ENCODE data around the gene PCSK2.

The PCSK2 gene

DNA sequence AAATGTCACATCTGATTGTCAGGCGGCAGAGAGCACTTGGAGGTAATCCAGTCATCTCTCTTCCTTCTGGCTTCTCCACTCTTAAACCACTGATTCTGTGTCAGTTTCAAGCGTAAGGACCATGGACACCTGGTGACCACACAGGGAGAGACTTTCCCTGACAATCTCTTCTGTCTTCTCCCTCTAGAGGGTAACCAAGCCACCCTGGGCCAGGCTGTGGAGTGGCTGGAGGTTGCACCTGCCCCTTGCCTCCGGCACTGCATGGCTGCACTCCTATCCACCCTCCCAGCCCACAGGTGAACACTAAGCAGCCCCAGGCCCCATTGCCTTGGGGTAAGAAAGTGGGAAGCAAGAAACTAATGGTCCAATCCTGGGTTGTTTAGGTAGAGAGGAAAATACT, 225.6 kb downstream of the PCSK2 start:
- DNase-seq = no peak

GRCh38 chr20:17453592-17453991, 226.8 kb downstream of the PCSK2 start:
- no peak for DNase-seq

GRCh38 chr20:17456279-17456678, 229.4 kb downstream of the PCSK2 start:
- DNase-seq = no peak

- no peak for DNase-seq
These were observed 230.2 kb downstream of the PCSK2 start for GRCh38 chr20:17457079-17457478.

DNA sequence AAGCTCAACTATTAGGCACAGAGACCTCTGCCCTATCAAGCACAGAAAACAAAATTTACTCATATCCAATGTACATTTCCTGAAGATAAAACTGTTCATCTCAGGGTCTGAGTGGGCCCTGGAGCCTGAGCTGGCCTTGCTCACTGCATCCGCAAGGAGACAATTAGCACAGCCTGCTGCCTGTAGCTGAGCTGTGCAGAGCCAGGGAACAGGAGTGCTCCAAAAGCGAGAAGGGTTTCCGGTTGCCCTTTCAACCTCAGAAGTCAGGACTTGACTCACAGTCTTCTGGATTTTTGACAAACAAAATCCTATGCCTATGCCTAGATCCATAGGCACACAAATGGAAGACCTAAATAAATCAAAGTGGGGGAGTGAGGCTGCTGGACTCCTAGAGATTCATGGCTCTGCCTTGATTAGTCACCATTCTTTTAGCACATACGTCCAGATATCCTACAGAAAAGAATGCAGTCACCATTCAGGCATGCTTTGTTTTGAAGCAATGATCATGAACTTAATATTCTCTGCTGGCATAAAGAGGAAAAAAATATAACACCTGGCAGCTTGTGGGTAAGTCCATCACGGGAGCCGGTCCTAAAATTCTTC, 230.8 kb downstream of the PCSK2 start:
- DNase-seq = no peak

DNA sequence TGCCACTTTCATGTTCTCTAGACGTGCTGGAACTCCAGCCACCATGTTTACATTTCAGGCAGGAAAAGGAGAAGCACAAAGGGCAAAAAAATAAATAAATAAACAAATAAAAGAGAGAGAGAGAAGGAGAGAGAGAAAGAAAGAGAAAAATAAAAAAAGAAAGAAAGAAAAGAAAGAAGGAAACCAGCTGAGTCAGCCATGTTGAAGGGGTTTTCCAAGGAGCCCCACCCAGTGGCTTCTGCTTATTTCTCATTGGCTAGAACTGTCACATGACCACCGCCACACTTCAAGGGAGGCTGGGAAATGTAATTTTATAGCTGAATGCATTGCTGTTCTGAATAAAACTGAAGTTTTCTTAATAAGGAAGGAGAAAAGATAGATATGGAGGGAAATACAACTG, 233.3 kb downstream of the PCSK2 start:
- DNase-seq = no peak

DNA sequence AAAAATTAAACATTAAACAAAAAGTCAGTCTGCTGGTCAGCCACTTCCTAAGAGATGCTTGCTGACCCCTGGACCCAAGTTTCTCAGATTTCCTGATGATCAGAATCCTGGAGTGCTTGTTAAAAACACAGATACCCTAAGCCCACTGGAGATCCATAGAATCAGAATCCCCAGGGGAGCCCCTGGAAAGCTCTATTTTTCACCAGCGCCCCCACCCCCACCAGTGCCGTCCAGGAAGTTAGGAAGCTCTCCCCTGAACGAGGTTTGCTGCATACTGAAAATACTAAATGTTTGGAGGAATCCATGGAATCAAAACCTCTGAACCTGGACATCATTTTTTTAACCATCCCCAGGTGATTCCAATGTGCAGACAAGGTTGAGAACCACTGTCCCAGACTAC, 235.1 kb downstream of the PCSK2 start:
- no peak for DNase-seq

DNA sequence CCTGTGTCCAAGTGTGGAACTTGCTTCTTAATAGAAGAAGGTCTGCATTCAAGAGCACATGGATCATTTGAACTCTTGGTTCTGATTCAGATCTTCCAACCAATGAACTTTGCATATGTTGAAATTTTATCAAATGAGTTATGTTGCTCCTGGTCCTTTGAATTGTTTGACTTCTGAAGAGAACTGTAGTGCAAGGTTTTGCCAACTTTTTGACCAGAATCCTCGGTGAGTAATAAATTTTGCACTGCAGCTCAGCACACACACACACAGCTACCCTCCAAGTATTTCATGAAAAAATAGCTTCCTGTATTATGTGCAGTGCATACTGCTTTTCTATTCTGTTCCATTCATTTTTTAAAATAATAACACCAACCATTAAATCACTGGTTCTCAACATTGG, 236.9 kb downstream of the PCSK2 start:
- no peak for DNase-seq

- no peak for DNase-seq
These were observed 238.4 kb downstream of the PCSK2 start for GRCh38 chr20:17465236-17465635.

DNA sequence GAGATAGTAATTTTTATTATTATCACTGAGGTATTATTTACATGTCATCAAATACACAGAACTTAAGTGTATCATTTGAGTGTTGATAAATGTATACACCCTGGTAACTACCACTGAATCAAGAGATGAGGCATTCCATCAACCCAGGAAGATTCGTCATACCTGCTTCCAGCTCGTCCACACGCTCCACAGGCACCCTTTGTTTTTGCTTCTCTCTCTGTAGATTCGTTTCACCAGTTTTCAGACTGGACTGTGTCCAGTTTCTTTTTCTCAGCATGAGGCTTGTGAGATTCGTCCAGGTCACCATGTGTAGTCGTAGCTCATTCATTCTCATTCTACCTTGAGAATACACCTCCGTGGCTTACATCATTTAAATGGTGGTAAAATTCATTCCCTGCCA, 239.8 kb downstream of the PCSK2 start:
- DNase-seq = no peak

- no peak for DNase-seq
These were observed 240.3 kb downstream of the PCSK2 start for GRCh38 chr20:17467120-17467655.

GRCh38 chr20:17468073-17468840, 241.4 kb downstream of the PCSK2 start:
- no peak for DNase-seq

GRCh38 chr20:17469246-17470030, 242.6 kb downstream of the PCSK2 start:
- DNase-seq = no peak

DNA sequence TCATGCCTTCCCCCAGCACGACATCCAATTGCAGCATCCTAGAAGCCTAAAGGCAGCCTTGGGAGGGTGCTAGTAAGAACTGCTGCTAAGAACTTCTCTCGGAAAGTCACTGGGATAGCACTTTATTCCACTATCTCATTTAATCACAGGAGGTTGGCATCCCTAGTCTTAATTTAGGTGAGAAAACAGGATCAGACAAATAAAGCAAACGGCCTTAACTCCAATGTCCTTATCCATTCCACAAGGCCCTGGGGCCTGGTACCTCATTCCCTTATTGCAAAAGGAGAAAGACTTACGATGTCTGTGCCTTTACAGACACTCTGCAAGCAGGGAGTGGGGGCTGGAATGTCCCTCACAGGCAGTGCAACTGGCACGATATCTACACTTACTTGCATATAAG, 243.7 kb downstream of the PCSK2 start:
- DNase-seq = no peak

DNA sequence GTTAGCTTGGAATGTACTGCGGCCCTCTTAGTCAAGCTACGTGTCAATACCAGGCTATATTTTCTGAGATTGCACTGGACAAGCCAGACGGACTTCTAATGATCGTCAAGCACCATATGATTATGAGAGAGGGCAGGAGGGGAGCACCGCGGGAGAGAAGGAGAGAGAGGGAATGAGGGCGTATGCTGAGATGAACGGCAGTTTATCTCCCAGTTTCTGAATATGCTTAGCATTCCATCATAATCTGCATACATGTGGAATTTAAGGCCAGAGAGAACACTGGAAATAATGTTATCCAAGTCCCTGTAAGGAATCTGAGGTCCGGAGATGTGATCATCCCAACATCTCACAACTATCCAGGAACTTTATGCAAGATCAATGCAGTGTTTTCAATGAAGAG, 244.1 kb downstream of the PCSK2 start:
- DNase-seq = no peak

GRCh38 chr20:17471606-17472187, 244.9 kb downstream of the PCSK2 start:
- DNase-seq = no peak

GRCh38 chr20:17473659-17474058, 246.8 kb downstream of the PCSK2 start:
- DNase-seq = no peak

DNA sequence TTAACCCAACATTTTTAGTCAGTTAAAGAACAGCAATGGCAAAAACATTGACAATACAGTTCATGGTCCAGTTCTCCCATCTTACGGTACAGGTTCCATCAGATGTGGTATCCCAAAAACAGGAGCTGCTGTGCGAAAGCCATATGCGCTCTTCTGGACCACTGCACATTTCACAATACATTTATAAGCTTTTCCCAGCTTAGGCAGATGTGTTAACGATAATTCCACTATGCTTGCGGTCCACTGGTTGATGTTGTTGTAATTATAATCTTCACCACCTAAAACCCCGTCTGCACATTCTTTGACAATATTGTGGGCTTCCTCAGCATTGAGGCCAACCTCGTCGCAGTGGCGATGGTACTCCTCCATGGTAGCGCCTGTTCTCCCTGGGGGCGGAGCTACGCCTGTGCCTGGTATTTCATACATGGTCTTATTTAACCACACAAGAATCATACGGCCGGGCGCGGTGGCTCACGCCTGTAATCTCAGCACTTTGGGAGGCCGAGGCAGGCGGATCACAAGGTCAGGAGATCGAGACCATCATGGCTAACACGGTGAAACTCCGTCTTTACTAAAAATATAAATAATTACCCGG, 252.3 kb downstream of the PCSK2 start:
- no peak for DNase-seq

DNA sequence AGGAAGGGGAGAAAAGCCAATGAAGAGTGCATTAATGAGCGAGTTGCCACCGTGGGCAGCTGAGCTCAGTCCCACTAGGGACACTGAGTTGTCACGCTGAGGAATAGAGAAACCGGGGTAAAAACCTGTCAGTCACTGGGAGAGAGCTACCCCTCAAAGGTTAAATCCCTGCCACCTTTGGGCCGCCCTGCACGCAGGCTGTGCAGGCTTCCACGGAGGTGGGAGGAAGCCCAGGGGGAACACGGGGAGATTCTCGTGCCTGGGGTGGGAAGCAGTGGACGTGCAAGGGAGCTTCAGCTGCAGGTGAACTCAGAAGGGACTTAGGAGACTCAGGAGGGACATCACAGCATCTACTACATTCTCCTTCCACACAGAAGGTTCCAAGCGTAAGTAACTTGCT, 253.9 kb downstream of the PCSK2 start:
- DNase-seq = no peak

GRCh38 chr20:17481661-17482060, 254.8 kb downstream of the PCSK2 start:
- no peak for DNase-seq

- no peak for DNase-seq
These were observed 255.7 kb downstream of the PCSK2 start for GRCh38 chr20:17482536-17482935.

DNA sequence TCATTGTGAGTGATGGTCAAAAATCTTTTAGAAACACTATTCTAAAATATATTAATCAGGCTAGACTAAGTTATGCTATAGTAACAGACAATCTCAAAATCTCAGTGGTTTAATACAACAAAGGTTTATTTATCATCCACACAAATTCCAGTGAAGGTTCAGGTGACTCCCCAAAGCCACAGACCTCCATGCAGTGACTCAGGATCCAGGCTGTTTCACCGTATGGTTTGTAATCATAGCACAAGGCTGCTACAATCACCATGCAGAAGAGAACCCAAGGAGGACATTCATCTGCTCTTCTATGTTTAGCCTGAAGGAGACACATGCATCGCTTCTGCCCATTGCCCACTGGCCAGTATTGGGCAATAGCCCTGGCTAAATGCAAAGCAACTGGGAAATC, 258.2 kb downstream of the PCSK2 start:
- no peak for DNase-seq
